Tibial nerve (tissue), 4 donors: ENCODE measurements around the gene COL9A3. TPM values are rescaled to one million over a fixed set of nuclear protein-coding genes. Genes with fewer than 3 reads are reported as not detected.

Experiments
- DNase-seq, 2 donors: peaks; one replicate each; pipeline ENCODE4 v3.0.0-alpha.2; 2019; ENCODE audit warnings: low spot score in 2 of 2
- H3K27ac ChIP-seq, 4 donors: fragments of 200-600 bp; sonication (generic) in 3 of 4; one replicate each; pipeline ENCODE4 v1.5.1; 2017 to 2019; ENCODE audit warnings: mild to moderate bottlenecking in 1 of 4
- H3K27me3 ChIP-seq, 2 donors: fragments of 200-600 bp; sonication (generic) in 1 of 2; one replicate each; pipeline versions ENCODE4 v1.5.1 to v1.6.0; 2017 to 2019
- H3K36me3 ChIP-seq, 3 donors: fragments of 200-600 bp; sonication (generic); one replicate each; pipeline ENCODE4 v1.5.1; 2018 to 2019
- H3K4me1 ChIP-seq, 4 donors: fragments of 200-600 bp; sonication (generic) in 3 of 4; one replicate each; pipeline ENCODE4 v1.5.1; 2017 to 2019
- H3K4me3 ChIP-seq, 4 donors: fragments of 200-600 bp; sonication (generic) in 3 of 4; one replicate each; pipeline ENCODE4 v1.5.1; 2017 to 2019; ENCODE audit warnings: mild to moderate bottlenecking in 1 of 4, moderate library complexity in 1 of 4
- H3K9me3 ChIP-seq, 4 donors: fragments of 200-600 bp; sonication (generic) in 3 of 4; one replicate each; pipeline ENCODE4 v1.5.1; 2017 to 2019
- CTCF ChIP-seq, 5 experiments: fragments of 200-600 bp in 3 of 5; fragments of 450-650 bp in 2 of 5; sonication (generic) in 3 of 5; IDR thresholded peaks; one replicate each; pipeline ENCODE4 v1.5.1; 2016 to 2019; ENCODE audit warnings: antibody characterized with exemption in 5 of 5, mild to moderate bottlenecking in 3 of 5, moderate library complexity in 2 of 5
- EP300 ChIP-seq, 2 donors: sonication (generic); formaldehyde crosslinking; IDR thresholded peaks; one replicate each; pipeline ENCODE4 v1.6.1; 2017; ENCODE audit warnings: antibody characterized with exemption in 2 of 2, mild to moderate bottlenecking in 1 of 2
- POLR2A ChIP-seq, 2 donors: fragments of 450-650 bp; IDR thresholded peaks; one replicate each; pipeline ENCODE4 v1.6.1; 2017; ENCODE audit warnings: antibody characterized with exemption in 2 of 2, mild to moderate bottlenecking in 2 of 2, moderate library complexity in 2 of 2
- WGBS, 2 donors: methylation state at CpG; one replicate each; pipeline ENCODE4 v1.1.5; 2018; 5-methylcytosine and 5-hydroxymethylcytosine counted together
- total RNA-seq, 4 donors: library from RNA; depleted of rRNA; stranded (reverse); fragments of >200 nt; gene quantifications; one replicate each; pipeline ENCODE4 v1.1.0, GENCODE V29; 2016

Gene COL9A3
- total RNA-seq, 4 donors from 2014 or later = 51.3 to 81.2 (median 63.5) TPM

- WGBS, 2 donors = 69 to 74% methylated on average over 77 to 80 of the region's 80 CpGs
- Histone ChIP-seq H3K27me3 (no peaks in the 10 kb centered on the region), H3K36me3 (peaks cover 0 to 41% (median 0%) of the 10 kb centered on the region in 3 donors), H3K27ac (no peak overlapping the region), H3K9me3 (no peaks in the 10 kb centered on the region), H3K4me1 (peaks cover 0 to 23% (median 13%) of the 10 kb centered on the region in 4 donors), H3K4me3 (no peak overlapping the region)
- DNase-seq = no peak
- no peak for TF ChIP-seq CTCF (IDR thresholded peaks at IDR 0.05)
- TF ChIP-seq POLR2A (IDR thresholded peaks at IDR 0.05) = no peak
- TF ChIP-seq EP300 (IDR thresholded peaks at IDR 0.05) = no peak
Observed at GRCh38 chr20:62879275-62880146, 62.7 kb downstream of the COL9A3 start.

GRCh38 chr20:62880147-62880934 lies 63.5 kb downstream of the COL9A3 start:
- no peaks in the 10 kb centered on the region for H3K9me3 ChIP-seq
- H3K27me3 ChIP-seq = no peaks in the 10 kb centered on the region
- TF ChIP-seq CTCF (IDR thresholded peaks at IDR 0.05) (no peak), POLR2A (IDR thresholded peaks at IDR 0.05) (no peak), EP300 (IDR thresholded peaks at IDR 0.05) (no peak)
- H3K4me3 ChIP-seq = no peak overlapping the region
- H3K36me3 ChIP-seq = peaks cover 0 to 41% (median 0%) of the 10 kb centered on the region in 3 donors
- no peak for DNase-seq
- peaks cover 0 to 22% (median 13%) of the 10 kb centered on the region in 4 donors for H3K4me1 ChIP-seq
- H3K27ac ChIP-seq = no peak overlapping the region
- 89 to 91% methylated on average over 33 to 35 of the region's 37 CpGs for whole genome bisulfite sequencing, 2 donors

GRCh38 chr20:62880935-62881661 lies 64.2 kb downstream of the COL9A3 start:
- Histone ChIP-seq H3K27ac (no peak overlapping the region), H3K9me3 (no peaks in the 10 kb centered on the region), H3K27me3 (no peaks in the 10 kb centered on the region), H3K36me3 (peaks cover 0 to 46% (median 0%) of the 10 kb centered on the region in 3 donors), H3K4me1 (peaks cover 0 to 14% (median 10%) of the 10 kb centered on the region in 4 donors), H3K4me3 (no peak overlapping the region)
- DNase-seq = no peak
- TF ChIP-seq EP300 (IDR thresholded peaks at IDR 0.05) (no peak), POLR2A (IDR thresholded peaks at IDR 0.05) (no peak), CTCF (IDR thresholded peaks at IDR 0.05) (no peak)
- 90 to 94% methylated on average over 32 to 42 of the region's 45 CpGs for WGBS, 2 donors

- Histone ChIP-seq H3K27me3 (no peaks in the 10 kb centered on the region), H3K4me3 (no peak overlapping the region), H3K36me3 (peaks cover 0 to 54% (median 0%) of the 10 kb centered on the region in 3 donors), H3K27ac (no peak overlapping the region), H3K9me3 (no peaks in the 10 kb centered on the region), H3K4me1 (peaks cover 0 to 7% (median 6%) of the 10 kb centered on the region in 4 donors)
- WGBS, 2 donors = 93 to 94% methylated on average over 46 of the region's 46 CpGs
- no peak for DNase-seq
- TF ChIP-seq CTCF (IDR thresholded peaks at IDR 0.05) (no peak), EP300 (IDR thresholded peaks at IDR 0.05) (no peak), POLR2A (IDR thresholded peaks at IDR 0.05) (no peak)
Observed at GRCh38 chr20:62881662-62882395, 65.0 kb downstream of the COL9A3 start.
